Stomach smooth muscle (tissue), 2 donors: ENCODE results near the gene HTR6.

ENCODE experiments used
- H3K27ac ChIP-seq: one replicate; pipeline ENCODE4 v1.7.0; 2013; ENCODE audit warnings: mild to moderate bottlenecking, low read length, inconsistent platforms
- H3K27me3 ChIP-seq, 2 donors: one replicate each; pipeline ENCODE4 v1.7.0; 2013; ENCODE audit warnings: low read length in 2 of 2; ENCODE audit not compliant: insufficient read depth in 2 of 2, control insufficient read depth in 1 of 2
- H3K36me3 ChIP-seq, 2 donors: one replicate each; pipeline ENCODE4 v1.7.0; 2013; ENCODE audit warnings: low read length in 2 of 2; ENCODE audit not compliant: control insufficient read depth in 2 of 2, insufficient read depth in 2 of 2
- H3K4me1 ChIP-seq: one replicate; pipeline ENCODE4 v1.7.0; 2013; ENCODE audit warnings: low read length; ENCODE audit not compliant: control insufficient read depth, insufficient read depth
- H3K4me3 ChIP-seq, 2 donors: one replicate each; pipeline ENCODE4 v1.7.0; 2013; ENCODE audit warnings: low read length in 2 of 2
- H3K9ac ChIP-seq, 2 donors: one replicate each; pipeline ENCODE4 v1.7.0; 2013; ENCODE audit warnings: low read length in 2 of 2, mild to moderate bottlenecking in 1 of 2
- H3K9me3 ChIP-seq, 2 donors: one replicate each; pipeline ENCODE4 v1.7.0; 2013; ENCODE audit warnings: low read length in 2 of 2; ENCODE audit not compliant: control insufficient read depth in 2 of 2
- donor health status: healthy.
- donor health status: Pancreatic carcinoma.

Gene HTR6

GRCh38 chr1:19672237-19672636 is 7.6 kb downstream of the HTR6 start:
- H3K27ac ChIP-seq = no peak overlapping the region
- no peaks in the 10 kb centered on the region for H3K4me1 ChIP-seq
- H3K4me3 ChIP-seq = no peak overlapping the region
- H3K27me3 ChIP-seq = peaks cover 15 to 19% of the 10 kb centered on the region in 2 donors
- H3K9ac ChIP-seq = no peak overlapping the region
- H3K36me3 ChIP-seq = no peaks in the 10 kb centered on the region
- no peaks in the 10 kb centered on the region for H3K9me3 ChIP-seq

- H3K27ac ChIP-seq = no peak overlapping the region
- no peaks in the 10 kb centered on the region for H3K9me3 ChIP-seq
- H3K27me3 ChIP-seq = peaks cover 8 to 14% of the 10 kb centered on the region in 2 donors
- no peak overlapping the region for H3K4me3 ChIP-seq
- no peaks in the 10 kb centered on the region for H3K4me1 ChIP-seq
- H3K36me3 ChIP-seq = no peaks in the 10 kb centered on the region
- H3K9ac ChIP-seq = no peak overlapping the region
Measured at GRCh38 chr1:19675797-19676196, 11.1 kb downstream of the HTR6 start.

GRCh38 chr1:19676438-19676922 is 11.8 kb downstream of the HTR6 start:
- Histone ChIP-seq H3K4me1 (no peaks in the 10 kb centered on the region), H3K4me3 (no peak overlapping the region), H3K27me3 (peaks cover 8 to 11% of the 10 kb centered on the region in 2 donors), H3K27ac (no peak overlapping the region), H3K36me3 (no peaks in the 10 kb centered on the region), H3K9me3 (no peaks in the 10 kb centered on the region), H3K9ac (no peak overlapping the region)

GRCh38 chr1:19678493-19678892 is 13.8 kb downstream of the HTR6 start:
- H3K4me3 ChIP-seq = no peak overlapping the region
- H3K4me1 ChIP-seq = no peaks in the 10 kb centered on the region
- H3K9ac ChIP-seq = no peak overlapping the region
- peaks cover 5 to 6% of the 10 kb centered on the region in 2 donors for H3K27me3 ChIP-seq
- H3K27ac ChIP-seq = no peak overlapping the region
- no peaks in the 10 kb centered on the region for H3K9me3 ChIP-seq
- peaks cover 0 to 5% of the 10 kb centered on the region in 2 donors for H3K36me3 ChIP-seq

DNA sequence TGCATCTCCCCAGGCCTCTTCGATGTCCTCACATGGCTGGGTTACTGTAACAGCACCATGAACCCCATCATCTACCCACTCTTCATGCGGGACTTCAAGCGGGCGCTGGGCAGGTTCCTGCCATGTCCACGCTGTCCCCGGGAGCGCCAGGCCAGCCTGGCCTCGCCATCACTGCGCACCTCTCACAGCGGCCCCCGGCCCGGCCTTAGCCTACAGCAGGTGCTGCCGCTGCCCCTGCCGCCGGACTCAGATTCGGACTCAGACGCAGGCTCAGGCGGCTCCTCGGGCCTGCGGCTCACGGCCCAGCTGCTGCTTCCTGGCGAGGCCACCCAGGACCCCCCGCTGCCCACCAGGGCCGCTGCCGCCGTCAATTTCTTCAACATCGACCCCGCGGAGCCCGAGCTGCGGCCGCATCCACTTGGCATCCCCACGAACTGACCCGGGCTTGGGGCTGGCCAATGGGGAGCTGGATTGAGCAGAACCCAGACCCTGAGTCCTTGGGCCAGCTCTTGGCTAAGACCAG is 14.3 kb downstream of the HTR6 start:
- H3K27ac ChIP-seq = no peak overlapping the region
- H3K9ac ChIP-seq = no peak overlapping the region
- H3K9me3 ChIP-seq = no peaks in the 10 kb centered on the region
- no peaks in the 10 kb centered on the region for H3K4me1 ChIP-seq
- no peak overlapping the region for H3K4me3 ChIP-seq
- peaks cover 0 to 5% of the 10 kb centered on the region in 2 donors for H3K36me3 ChIP-seq
- H3K27me3 ChIP-seq = peaks cover 5 to 6% of the 10 kb centered on the region in 2 donors

DNA sequence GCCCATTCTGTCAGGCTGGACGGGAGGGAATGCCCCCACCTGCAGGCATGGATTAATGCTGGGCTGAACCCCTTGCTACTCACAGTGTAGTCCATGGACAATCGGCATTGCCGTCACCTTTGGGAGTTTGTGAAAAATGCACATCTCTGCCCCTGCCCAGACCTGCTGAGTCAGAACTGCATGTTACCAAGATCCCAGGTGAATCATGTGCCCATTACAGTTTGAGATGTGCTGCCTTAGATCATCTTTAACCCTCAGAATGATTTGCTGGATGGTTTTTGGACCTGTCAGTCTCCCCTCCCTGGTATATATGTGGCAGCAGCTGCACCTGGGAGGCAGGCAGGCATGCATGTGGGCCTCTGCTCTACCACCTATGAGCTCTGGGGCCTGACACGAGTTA is 15.0 kb downstream of the HTR6 start:
- Histone ChIP-seq H3K4me3 (no peak overlapping the region), H3K27me3 (peaks cover 5 to 6% of the 10 kb centered on the region in 2 donors), H3K9ac (no peak overlapping the region), H3K27ac (no peak overlapping the region), H3K4me1 (no peaks in the 10 kb centered on the region), H3K36me3 (peaks cover 1 to 5% of the 10 kb centered on the region in 2 donors), H3K9me3 (no peaks in the 10 kb centered on the region)

DNA sequence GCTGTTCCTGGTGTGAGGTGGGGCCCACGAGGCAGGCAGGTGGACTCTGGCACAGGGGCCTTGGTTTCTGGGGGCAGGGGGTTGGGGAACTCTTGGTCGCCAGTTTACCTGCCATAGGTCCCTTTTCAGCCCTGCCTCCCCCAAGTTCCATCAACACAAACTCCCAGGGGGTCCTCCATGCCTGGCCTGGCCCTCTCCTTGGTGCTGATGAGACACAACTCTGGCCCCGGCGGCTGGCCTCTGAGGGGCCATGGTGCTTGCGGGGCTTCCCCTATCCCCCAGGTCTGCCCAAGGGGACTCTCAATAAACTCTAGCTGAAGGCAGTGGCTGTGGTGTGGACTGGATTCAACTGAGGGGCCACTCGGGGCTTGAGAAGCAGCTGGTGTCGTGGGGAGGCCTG is 16.0 kb downstream of the HTR6 start:
- Histone ChIP-seq H3K36me3 (peaks cover 3 to 5% of the 10 kb centered on the region in 2 donors), H3K4me1 (no peaks in the 10 kb centered on the region), H3K27ac (no peak overlapping the region), H3K4me3 (no peak overlapping the region), H3K27me3 (peaks cover 3 to 4% of the 10 kb centered on the region in 2 donors), H3K9me3 (no peaks in the 10 kb centered on the region), H3K9ac (no peak overlapping the region)

- peaks cover 4 to 9% of the 10 kb centered on the region in 2 donors for H3K36me3 ChIP-seq
- no peaks in the 10 kb centered on the region for H3K9me3 ChIP-seq
- H3K27me3 ChIP-seq = no peaks in the 10 kb centered on the region
Measured at GRCh38 chr1:19682257-19682656, 17.6 kb downstream of the HTR6 start.

GRCh38 chr1:19682901-19683300 is 18.2 kb downstream of the HTR6 start:
- Histone ChIP-seq H3K9me3 (peaks cover 0 to 6% of the 10 kb centered on the region in 2 donors), H3K27me3 (no peaks in the 10 kb centered on the region), H3K9ac (no peak overlapping the region), H3K4me3 (no peak overlapping the region), H3K4me1 (no peaks in the 10 kb centered on the region), H3K36me3 (peaks cover 11 to 15% of the 10 kb centered on the region in 2 donors), H3K27ac (no peak overlapping the region)

More at GRCh38 chr1:19682257-19682656, 17.6 kb downstream of the HTR6 start:
- no peak overlapping the region for H3K27ac ChIP-seq
- H3K4me3 ChIP-seq = no peak overlapping the region
- no peak overlapping the region for H3K9ac ChIP-seq
- no peaks in the 10 kb centered on the region for H3K4me1 ChIP-seq

- Histone ChIP-seq H3K27ac (no peak overlapping the region), H3K9ac (no peak overlapping the region), H3K27me3 (no peaks in the 10 kb centered on the region), H3K4me3 (no peak overlapping the region), H3K4me1 (no peaks in the 10 kb centered on the region), H3K36me3 (peaks cover 11 to 15% of the 10 kb centered on the region in 2 donors), H3K9me3 (peaks cover 0 to 7% of the 10 kb centered on the region in 2 donors)
Measured at GRCh38 chr1:19683351-19683750, 18.7 kb downstream of the HTR6 start.

- no peak overlapping the region for H3K4me3 ChIP-seq
- H3K36me3 ChIP-seq = peaks cover 11 to 18% of the 10 kb centered on the region in 2 donors
- no peaks in the 10 kb centered on the region for H3K4me1 ChIP-seq
- peaks cover 0 to 7% of the 10 kb centered on the region in 2 donors for H3K9me3 ChIP-seq
- no peak overlapping the region for H3K27ac ChIP-seq
- H3K27me3 ChIP-seq = no peaks in the 10 kb centered on the region
- no peak overlapping the region for H3K9ac ChIP-seq
Measured at GRCh38 chr1:19684677-19685076, 20.0 kb downstream of the HTR6 start.
